ENCODE data around the gene CD300LF. TPM values are rescaled to one million over a fixed set of nuclear protein-coding genes. Genes with fewer than 3 reads are reported as not detected.

Gene CD300LF
- total RNA-seq, 1 donor from 2014 or later = not detected

GRCh38 chr17:74677558-74678466 is 34.9 kb downstream of the CD300LF start:
- Histone ChIP-seq H3K36me3 (ENCODE audit: control insufficient read depth, insufficient read depth, low read length) (no peaks in the 10 kb centered on the region), H3K4me3 (ENCODE audit: low read depth, low read length) (no peak overlapping the region), H3K27me3 (ENCODE audit: control insufficient read depth, insufficient read depth, low read length) (no peaks in the 10 kb centered on the region)
- DNase-seq (ENCODE audit: low read depth) = peak; percentile 17
- FAIRE-seq = no peak
- TF ChIP-seq CTCF (IDR thresholded peaks at IDR 0.05; ENCODE audit: insufficient read depth, low read length, severe bottlenecking) = no peak

GRCh38 chr17:74671031-74671771 is 41.5 kb downstream of the CD300LF start:
- FAIRE-seq (no peak), DNase-seq (ENCODE audit: low read depth) (peak; percentile 37)
- no peak for TF ChIP-seq CTCF (IDR thresholded peaks at IDR 0.05; ENCODE audit: insufficient read depth, low read length, severe bottlenecking)
- no peaks in the 10 kb centered on the region for H3K36me3 ChIP-seq (ENCODE audit: control insufficient read depth, insufficient read depth, low read length)
- H3K4me3 ChIP-seq (ENCODE audit: low read depth, low read length) = no peak overlapping the region
- H3K27me3 ChIP-seq (ENCODE audit: control insufficient read depth, insufficient read depth, low read length) = no peaks in the 10 kb centered on the region

GRCh38 chr17:74670329-74670728 is 42.4 kb downstream of the CD300LF start:
- TF ChIP-seq CTCF (IDR thresholded peaks at IDR 0.05; ENCODE audit: insufficient read depth, low read length, severe bottlenecking) = no peak
- FAIRE-seq = no peak
- H3K27me3 ChIP-seq (ENCODE audit: control insufficient read depth, insufficient read depth, low read length) = no peaks in the 10 kb centered on the region

GRCh38 chr17:74663561-74663960 is 49.2 kb downstream of the CD300LF start:
- peak; percentile 7 for DNase-seq (ENCODE audit: low read depth)
- no peaks in the 10 kb centered on the region for H3K36me3 ChIP-seq (ENCODE audit: control insufficient read depth, insufficient read depth, low read length)
- no peak for FAIRE-seq
- H3K4me3 ChIP-seq (ENCODE audit: low read depth, low read length) = no peak overlapping the region
- peaks cover 5% of the 10 kb centered on the region for H3K27me3 ChIP-seq (ENCODE audit: control insufficient read depth, insufficient read depth, low read length)
- TF ChIP-seq CTCF (IDR thresholded peaks at IDR 0.05; ENCODE audit: insufficient read depth, low read length, severe bottlenecking) = no peak

More at GRCh38 chr17:74670329-74670728, 42.4 kb downstream of the CD300LF start:
- H3K4me3 ChIP-seq (ENCODE audit: low read depth, low read length) = no peak overlapping the region
- no peaks in the 10 kb centered on the region for H3K36me3 ChIP-seq (ENCODE audit: control insufficient read depth, insufficient read depth, low read length)
- DNase-seq (ENCODE audit: low read depth) = no peak

GRCh38 chr17:74659889-74660288 is 52.8 kb downstream of the CD300LF start:
- peaks cover 3% of the 10 kb centered on the region for H3K27me3 ChIP-seq (ENCODE audit: control insufficient read depth, insufficient read depth, low read length)
- FAIRE-seq = no peak

More at GRCh38 chr17:74659889-74660288, 52.8 kb downstream of the CD300LF start:
- Histone ChIP-seq H3K4me3 (ENCODE audit: low read depth, low read length) (no peak overlapping the region), H3K36me3 (ENCODE audit: control insufficient read depth, insufficient read depth, low read length) (no peaks in the 10 kb centered on the region)
- DNase-seq (ENCODE audit: low read depth) = no peak
- no peak for TF ChIP-seq CTCF (IDR thresholded peaks at IDR 0.05; ENCODE audit: insufficient read depth, low read length, severe bottlenecking)

All from bronchial epithelial cell (primary cell).